ENCODE results near the gene ITGA5. TPM values are rescaled to one million over a fixed set of nuclear protein-coding genes. Genes with fewer than 3 reads are reported as not detected.
A peak's percentile ranks its signal among the peaks of the same experiment; 100 is the strongest.

ITGA5 gene
- total RNA-seq, 1 donor from 2014 or later: 257 TPM

DNA sequence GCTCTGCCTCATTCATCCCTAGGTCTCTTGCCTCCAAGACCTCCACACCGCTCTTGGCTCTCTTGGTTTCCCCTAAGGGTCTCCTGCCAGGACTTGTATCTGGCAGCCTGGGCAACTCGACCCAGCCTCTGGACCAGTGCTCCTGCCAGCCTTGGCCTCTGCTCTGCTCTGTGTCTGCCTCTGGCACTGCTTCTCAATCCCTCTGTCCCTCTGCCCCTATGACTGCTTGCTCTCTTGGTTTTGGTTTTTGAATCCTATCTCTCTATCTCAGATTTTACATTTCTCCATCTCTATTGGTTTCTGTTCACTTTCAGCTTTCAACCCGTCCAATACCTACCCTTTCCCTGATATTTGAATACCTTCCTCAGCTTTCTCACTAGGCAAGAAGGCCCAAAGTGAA, 6.3 kb downstream of the ITGA5 start:
- peak in 1 of 2 donors; percentile 41 for DNase-seq (ENCODE audit: low read depth in 2 of 2)

DNA sequence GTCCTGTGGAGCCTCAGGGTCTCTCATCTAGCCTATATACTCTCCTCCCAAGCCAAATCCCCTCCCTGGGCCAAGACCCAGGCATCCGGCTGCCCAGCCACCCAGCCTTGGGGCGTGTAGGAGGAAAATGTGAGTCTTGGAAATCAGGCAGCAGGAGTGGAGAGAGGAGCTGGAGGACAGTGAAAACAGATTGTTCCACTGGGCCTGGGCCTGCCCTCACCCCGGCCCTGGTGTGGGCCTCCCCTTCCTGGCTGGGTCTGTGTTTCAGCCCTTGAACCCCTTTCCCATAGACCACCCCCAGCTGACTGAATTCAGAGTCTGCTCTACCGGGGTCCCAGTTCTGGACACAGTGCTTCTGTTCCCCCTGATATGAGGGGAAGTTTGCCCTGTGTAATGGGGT, 6.7 kb downstream of the ITGA5 start:
- DNase-seq (ENCODE audit: low read depth in 2 of 2): no peak

DNA sequence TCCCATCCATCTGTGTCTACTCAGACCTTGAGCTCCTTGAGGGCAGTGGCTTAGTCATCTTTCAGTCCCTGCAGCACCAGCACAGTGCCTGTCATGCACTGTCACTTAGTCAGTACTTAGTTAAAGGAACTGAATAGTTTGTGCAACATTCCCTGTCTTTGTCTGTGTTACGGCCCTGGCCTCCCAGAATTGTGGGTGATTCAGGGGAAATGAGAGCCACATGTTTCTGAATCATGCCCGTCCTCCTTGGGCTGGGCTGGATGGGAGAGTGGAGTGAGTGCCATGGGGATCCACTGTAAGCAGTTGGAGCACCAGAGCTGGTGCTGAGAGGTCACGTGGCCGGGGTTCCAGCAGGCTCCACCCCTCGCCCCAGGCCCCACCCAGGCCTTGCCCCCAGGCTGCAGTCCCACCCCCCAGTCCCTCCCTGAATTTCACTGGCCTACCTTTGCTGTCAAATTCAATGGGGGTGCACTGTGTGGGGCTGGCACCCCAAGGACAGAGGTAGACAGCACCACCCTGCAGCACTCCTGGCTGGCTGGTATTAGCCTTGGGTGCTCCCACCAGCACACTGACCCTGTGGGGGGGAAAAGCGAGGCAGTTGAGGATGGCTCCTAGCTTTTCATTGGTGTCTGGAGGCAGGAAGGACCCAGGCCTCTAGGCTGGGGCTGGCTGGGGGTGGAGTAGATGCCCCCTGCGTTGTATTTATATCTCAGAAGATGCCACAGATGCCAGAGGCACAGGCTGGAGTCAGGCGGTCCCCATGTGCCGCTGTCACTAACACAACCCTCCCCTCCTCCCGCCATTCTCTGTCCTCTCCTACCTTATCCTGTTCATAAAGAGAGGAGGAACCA, 7.5 kb downstream of the ITGA5 start:
- peak; percentile 61 to 98 for DNase-seq (ENCODE audit: low read depth in 2 of 2)

DNA sequence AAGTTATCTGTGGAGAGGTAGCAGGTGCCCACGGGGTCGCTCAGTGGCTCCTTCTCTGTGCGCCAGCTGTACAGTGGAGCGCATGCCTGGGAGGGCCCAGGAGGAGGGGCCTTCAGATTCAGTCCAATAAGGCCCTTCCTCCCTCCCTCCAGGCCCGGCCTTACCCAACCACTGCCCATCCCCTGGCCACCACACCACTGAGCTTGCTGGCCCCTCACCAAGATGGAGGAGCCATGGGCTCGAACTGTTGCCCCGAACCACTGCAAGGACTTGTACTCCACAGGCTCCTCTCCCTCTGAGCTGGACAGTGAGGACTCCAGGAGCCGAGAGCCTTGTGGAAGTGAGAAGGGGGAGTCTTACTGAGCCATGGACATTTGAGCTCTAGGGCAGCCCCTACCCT, 9.8 kb downstream of the ITGA5 start:
- no peak for DNase-seq (ENCODE audit: low read depth in 2 of 2)

DNA sequence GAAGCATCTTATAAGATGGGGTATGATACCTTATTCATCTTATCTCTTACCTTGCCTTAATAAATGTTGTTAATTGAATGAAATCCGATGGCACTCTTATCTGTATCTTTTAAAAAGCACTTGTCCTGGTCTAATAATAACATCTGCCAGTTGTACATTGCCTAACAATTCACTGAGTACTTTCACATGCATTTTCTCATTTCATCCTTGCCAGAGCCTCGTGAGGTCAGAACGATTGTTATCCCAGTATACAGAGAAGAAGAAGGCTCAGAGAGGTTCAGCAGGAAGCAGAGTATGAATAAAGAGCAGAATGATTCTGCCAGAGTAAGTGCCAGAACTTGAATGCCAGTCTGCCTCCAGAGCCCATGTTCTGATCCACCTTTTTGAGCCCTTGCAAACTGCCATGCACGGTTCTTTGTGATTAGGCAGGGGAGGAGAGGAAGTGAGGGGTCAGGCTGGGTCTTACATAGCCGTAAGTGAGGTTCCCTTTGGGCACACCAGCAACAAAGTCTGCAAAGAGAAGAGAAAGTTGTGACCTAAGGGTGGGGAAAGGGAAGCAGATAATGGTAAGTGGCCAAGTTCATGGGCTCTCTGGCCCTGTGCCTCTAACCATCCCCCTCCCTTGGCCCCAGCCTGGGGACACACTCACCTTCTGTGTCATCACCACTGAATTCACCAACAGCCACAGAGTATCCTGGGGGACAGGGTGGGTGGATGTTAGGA, 11.7 kb downstream of the ITGA5 start:
- DNase-seq (ENCODE audit: low read depth in 2 of 2): no peak

DNA sequence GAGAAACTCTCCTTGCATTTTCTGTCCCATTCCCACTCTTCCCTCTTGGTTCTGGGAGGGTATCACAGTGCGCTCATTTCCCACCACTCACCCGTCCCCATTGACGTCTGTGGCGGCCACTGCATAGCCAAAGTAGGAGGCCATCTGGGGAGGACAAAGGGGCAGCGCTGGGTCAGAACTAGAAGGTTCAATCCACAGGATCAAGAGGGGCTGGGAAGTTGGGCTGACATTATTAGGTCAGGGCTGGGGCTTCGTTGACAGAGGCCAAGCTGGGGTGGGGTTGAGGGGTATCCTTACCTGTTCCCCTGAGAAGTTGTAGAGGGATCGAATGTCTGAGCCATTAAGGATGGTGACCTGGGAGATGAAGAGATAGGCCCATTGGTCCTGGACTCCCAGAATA, 13.5 kb downstream of the ITGA5 start:
- no peak for DNase-seq (ENCODE audit: low read depth in 2 of 2)

DNA sequence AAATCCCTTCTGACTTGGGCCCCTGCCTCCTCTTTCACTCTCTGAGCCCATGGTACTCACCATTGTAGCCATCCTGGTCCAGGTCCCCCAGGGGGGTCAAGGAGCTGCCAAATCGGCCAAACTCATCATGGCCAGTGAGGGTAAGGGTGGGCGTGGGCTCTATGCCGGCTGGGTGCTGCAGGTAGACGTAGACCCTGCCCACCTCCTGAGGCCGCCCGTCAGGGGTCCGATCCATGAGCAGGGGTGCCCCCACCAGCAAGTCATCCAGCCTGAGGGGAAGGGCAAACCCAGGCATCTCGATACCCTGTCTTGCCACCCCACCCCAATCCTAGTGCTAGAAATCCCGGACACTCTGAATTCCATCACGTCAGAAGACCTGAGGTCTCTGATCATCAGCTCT, 14.0 kb downstream of the ITGA5 start:
- no peak for DNase-seq (ENCODE audit: low read depth in 2 of 2)

DNA sequence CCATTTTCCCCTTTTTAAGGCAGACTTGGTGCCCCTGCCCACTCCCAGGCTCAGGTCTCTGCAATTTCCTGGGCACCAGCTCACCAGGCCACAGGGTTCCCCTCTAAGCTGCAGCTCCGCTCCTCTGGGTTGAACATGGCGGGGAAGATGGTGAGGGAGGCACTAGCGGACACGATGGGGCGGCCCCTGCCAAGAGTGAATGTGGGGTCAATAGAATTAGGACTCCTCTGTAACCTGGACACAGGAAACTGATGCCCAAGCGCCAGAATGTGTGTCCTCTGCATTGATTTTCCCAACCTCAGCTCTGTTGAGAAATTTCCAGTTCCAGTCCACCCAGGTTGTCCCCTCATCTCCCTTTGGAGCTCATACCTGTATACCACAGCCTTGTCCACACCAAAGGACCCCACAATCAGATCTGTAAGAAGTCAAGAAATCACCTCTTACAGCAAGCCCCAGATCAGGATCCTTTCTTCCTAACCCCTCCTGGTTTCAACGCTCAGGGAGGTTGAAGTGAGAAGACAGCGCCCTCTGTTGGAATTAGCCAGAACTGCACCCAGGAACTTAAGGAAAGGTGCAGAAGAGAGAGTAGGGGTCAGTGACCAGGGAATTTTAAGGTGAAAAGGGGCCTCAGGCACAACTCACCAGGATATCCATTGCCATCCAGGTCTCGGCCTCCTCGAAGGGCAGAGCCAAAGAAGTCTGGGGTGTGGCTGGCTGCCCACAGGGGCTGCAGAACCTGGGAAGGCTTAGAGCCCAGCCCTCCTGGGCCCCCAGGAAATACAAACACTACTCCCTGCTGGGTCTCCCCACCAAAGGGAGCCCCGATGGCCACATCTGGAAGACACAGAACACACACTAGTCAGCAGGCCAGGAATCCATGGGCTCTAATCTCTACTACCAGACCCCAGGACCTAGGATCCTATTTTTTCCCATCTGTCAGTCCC, 14.7 kb downstream of the ITGA5 start:
- peak; percentile 70 to 81 for DNase-seq (ENCODE audit: low read depth in 2 of 2)

DNA sequence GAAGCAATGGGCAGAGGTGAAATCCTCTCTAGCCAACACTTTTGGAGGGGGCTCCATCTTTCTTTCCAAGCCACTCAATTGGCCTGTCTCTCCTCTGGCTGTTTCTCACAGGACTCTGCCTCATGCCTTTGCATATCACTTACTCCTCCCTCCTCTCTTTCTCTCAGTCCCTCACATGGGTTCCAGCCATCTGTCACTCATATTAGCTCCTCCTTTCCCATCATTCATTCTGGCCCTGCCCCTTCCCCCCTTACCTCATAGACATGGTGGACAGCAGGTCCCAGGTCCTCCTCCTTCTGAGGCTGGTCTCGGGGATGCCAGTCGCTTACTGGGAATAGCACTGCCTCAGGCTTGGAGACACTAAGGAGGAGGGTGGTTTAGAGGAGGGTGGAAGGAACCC, 17.9 kb downstream of the ITGA5 start:
- DNase-seq (ENCODE audit: low read depth in 2 of 2): no peak

DNA sequence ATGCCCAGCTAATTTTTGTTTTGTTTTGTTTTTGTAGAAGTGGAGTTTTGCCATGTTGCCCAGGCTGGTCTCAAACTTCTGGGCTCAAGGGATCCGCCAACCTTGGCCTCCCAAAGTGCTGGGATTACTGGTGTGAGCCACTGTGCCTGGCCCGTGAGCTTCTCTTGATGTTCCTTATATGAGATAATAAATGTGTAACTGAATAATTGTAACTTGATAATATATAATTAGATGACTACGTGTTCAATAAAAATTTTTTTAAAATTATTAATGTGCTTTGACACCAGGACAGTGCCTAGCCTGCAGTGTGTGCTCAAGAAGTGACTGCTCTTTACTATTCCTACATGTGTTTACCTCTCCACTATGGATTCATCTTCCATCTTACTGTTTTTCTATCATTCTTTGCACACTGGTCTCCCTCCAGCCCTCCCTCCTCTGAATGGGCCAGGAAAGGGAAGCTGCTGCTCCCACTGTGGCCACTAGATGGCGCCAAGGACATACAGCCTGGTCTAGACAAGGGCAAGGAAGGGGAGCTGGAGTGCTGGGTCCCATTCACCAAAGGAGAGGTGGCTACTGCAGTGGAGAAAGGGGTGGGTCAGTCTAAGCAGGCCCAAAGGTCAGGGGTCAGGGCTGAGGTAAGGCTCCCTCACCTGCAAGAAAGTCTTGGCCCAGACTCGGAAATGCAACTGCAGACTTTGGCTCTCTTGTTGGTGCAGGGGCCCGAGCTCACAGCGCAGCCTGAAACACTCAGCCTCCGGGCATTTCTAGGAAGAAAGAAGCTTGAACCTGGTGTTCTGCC, 19.9 kb downstream of the ITGA5 start:
- DNase-seq (ENCODE audit: low read depth in 2 of 2): peak; percentile 90 to 91

DNA sequence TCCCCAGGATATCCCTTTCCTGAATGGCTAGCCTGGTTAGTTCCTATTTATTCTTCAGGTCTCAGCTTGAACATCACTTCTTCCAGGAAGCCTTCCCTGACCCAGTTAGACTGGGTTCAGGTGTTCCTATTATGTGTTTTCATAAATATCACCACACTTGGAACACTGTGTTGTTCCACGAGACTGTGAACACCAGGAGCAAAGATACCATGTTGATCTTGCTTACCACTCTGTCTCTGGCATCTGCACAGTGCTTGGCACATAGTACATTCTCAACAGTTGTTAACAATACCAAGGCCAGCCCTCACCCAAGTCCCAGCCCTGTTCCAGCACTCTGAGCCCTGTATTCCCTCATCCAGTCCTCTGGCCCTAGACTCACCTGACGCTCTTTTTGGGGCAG, 20.8 kb downstream of the ITGA5 start:
- DNase-seq (ENCODE audit: low read depth in 2 of 2): no peak

DNA sequence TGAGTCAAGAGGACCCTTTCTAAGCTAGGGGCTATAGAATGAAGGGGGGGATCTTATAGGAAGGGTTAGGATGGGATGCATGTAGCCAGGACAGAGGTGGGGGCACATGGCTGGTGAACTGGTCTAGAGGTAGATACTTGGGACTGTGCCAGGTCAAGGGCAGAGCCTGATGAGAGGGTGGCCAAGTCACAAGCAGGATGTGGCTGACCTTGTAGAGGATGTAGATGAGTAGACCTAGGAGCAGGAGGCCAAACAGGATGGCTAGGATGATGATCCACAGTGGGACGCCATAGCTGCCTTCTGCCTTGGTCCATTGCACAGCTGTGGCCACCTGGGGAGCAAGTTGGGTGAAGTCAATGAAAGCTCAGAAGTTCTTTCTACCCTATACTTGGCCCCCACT, 21.9 kb downstream of the ITGA5 start:
- DNase-seq (ENCODE audit: low read depth in 2 of 2): no peak

DNA sequence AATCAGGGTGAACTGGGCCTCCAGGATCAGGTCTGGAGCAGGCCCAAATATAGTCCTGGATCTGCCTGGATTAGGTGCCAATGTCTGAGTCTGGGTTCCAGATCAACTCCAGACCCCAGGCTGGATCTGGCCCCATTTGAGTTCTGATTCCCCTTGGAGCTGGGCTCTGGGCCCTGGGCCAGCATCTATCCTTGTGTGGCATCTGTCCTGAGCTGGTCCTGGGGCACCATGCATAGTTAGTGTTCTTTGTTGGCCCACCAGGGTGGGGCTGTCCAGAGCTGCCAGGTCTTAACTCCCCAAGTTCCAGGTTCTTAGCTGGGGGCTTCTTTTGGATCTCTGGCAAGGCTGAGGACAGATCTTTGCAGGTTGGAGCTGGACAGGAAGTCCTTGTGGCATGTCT, 23.5 kb downstream of the ITGA5 start:
- DNase-seq (ENCODE audit: low read depth in 2 of 2): no peak

DNA sequence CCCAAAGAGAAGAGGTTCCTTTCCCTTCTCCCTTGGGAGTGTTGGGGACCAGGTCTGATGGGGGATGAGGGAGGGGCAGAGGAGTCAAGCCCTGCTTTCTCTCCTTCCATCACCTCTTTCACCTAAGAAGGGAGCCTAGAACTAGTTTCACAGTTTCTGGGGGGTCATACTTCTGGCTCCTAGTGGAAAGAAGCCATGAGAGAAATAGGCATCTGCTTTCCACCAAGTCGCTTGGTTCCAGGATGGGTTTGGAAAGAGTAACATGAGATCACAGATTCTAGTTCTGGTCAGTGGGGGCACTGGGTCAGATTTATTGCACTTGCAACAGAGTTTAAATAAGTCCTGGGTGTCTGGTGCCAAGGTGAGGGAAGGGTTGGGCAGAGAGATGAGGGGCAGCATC, 24.1 kb downstream of the ITGA5 start:
- DNase-seq (ENCODE audit: low read depth in 2 of 2): no peak

DNA sequence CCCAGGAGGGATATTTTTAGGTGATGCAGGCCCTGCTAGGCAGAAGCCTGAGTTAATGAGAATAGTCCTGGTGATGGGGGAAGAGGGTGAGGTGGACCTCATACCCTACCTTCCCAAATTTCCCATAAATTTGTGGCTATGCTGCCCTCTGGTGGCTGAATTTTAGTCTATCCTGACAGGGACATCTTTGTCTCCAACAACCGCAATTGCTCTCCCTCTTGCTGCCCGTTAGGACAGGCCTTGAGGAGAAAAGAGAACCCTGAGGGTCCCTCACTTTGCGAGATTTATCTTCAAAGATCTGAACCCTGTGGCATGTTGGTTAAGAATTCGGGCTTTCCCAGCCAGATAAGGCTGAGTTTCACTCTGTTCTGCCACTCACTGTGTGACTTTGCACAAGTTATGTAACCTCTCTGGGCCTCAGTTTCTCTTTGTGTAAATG, 24.8 kb downstream of the ITGA5 start:
- peak; percentile 49 to 60 for DNase-seq (ENCODE audit: low read depth in 2 of 2)

DNA sequence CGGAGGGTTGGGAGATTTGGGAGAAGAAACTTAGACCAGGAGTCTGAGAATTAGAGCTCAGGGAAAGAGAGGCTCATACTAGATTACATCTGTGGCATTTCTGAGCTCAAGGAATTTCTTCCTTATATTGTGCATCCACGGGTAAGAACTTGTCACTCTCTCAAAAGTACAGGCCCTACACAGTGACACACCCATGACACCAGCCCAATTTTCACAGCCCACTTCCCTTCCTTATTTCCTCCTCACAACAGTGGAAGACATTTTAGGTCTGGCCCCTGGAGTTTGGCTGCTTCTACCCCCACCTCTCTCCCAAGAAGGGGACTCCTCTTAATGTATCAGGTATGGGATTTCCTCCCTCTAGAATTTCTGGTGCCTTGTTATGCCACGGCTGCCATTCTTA, 25.3 kb downstream of the ITGA5 start:
- no peak for DNase-seq (ENCODE audit: low read depth in 2 of 2)

DNA sequence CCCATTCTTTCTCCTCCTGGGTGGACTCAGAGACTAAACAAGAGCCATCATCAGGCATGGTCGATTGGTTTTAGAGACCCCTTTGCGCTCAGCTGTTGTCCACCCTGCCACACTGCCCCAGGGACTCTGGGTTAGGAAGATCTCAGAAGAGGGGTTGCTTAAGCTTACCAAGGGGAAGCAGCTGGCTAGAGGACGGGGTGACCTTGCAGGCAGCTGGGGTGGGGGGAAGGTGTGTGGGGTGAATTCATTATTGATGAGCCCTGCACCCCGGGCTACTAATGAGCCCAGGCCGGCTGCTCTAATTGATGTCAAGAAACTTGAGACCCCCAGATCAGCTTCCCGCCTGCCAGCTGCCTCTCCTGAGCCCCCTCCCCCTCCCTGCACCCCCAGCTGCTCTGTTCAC, 25.9 kb downstream of the ITGA5 start:
- no peak for DNase-seq (ENCODE audit: low read depth in 2 of 2)

DNA sequence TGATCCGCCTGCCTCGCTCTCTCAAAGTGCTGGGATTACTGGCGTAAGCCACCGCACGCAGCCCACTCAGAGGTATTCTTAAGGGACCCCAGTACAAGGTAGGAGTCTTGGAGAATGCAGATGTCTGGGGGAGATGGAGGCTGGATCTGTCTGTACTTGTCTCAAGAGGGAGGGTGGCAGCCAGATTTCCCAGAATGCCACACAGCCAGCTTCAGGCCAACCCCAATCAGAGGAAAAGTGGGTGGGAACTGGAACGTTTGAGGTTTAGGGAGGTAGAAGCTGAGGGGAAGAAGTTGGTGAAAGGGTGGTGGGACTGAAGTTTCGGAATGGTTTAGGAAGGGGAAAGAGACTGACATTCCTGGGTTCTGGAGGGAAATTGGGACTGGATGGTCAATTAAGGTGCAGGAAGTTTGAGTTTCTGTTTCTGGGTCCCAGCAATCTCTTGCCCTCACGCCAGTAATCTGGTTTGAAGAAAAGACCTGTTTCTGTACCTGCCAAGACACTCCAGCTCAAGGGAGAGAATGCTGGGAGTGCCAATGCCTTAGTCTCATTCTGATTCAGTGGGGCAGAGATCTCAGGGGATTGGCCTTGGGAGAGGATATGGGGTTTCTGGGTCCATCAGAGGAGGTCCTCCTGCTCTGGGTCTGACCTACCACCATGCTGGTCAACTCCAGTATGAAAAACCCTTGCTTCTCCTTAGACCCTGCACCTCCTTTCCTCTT, 26.4 kb downstream of the ITGA5 start:
- no peak for DNase-seq (ENCODE audit: low read depth in 2 of 2)

DNA sequence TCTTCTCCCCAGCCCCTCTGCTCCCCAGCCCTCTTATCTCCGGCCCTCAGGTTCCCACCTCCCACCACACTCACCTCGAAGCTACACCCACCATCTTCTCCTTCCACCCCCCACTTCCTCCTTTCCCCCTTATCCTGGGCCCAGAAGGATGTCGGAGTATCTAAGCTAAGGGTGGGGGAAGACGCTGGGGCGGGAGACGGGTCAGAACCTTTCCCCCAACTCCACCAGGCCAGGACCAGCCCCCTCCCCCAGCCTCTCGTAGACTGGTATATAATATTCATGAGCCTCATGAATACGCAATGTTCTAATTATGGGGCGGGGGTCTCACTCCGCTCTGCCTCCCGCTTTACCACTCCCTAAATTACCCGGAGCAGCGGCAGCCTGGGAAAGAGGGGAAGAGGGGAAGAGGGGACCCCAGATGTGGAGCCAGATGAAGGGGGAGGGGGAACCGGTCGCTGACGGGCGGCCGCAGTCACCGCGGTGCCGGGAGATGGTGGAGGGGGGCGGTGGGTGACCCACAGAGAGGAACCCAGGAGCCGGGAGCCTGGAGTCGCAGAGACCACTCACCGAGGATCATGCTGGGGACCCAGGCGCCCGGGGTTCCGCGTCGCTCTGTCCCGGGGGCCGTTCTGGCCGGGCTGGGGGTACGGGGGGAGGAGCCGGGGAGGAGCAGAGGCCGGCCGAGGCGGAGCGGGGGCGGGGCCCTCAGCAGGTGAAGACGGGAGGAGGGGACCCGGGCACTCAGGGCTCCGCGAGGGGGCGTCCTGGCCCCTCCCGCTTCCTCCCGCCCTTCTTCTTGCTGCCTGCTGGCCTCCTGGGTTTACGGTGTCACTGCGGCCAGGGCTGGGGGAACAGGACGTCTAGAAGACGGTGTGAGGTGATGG, 28.2 kb downstream of the ITGA5 start:
- no peak for DNase-seq (ENCODE audit: low read depth in 2 of 2)

All from lung microvascular endothelial cell (primary cell).